Right atrium auricular region (tissue), 2 donors: ENCODE measurements around the gene LRRC7. TPM values are rescaled to one million over a fixed set of nuclear protein-coding genes. Genes with fewer than 3 reads are reported as not detected.

Experiments
- DNase-seq: peaks from one replicate; pipeline ENCODE4 v3.0.0-alpha.2; 2019; ENCODE audit warnings: low spot score
- H3K27ac ChIP-seq, 2 donors: fragments of 200-600 bp; sonication (generic); 1 replicate in 1 of 2; 2 replicates in 1 of 2; pipeline ENCODE4 v1.5.1; 2016 to 2019
- H3K27me3 ChIP-seq, 2 donors: fragments of 200-600 bp; sonication (generic); one replicate each; pipeline versions ENCODE4 v1.5.1 to v1.6.0; 2017 to 2019
- H3K36me3 ChIP-seq: fragments of 200-600 bp; sonication (generic); one replicate; pipeline ENCODE4 v1.5.1; 2016
- H3K4me1 ChIP-seq, 2 donors: fragments of 200-600 bp; sonication (generic); one replicate each; pipeline versions ENCODE4 v1.5.1 to v1.6.0; 2017 to 2019
- H3K4me3 ChIP-seq, 2 donors: fragments of 200-600 bp; sonication (generic); 1 replicate in 1 of 2; 2 replicates in 1 of 2; pipeline ENCODE4 v1.5.1; 2017 to 2019; ENCODE audit warnings: mild to moderate bottlenecking in 1 of 2, moderate library complexity in 1 of 2
- H3K9me3 ChIP-seq, 2 donors: fragments of 200-600 bp; sonication (generic); one replicate each; pipeline ENCODE4 v1.5.1; 2019
- CTCF ChIP-seq, 2 donors: fragments of 200-600 bp; sonication (generic); IDR thresholded peaks; one replicate each; pipeline ENCODE4 v1.5.1; 2019; ENCODE audit warnings: antibody characterized with exemption in 2 of 2
- total RNA-seq, 2 donors: library from RNA; depleted of rRNA; stranded (reverse); fragments of >200 nt; gene quantifications; one replicate each; pipeline ENCODE4 v1.1.0, GENCODE V29; 2016

The LRRC7 gene
- total RNA-seq, 2 donors from 2014 or later: 0.75 to 14.3 TPM

- no peaks in the 10 kb centered on the region for H3K4me1 ChIP-seq
- H3K27ac ChIP-seq: no peak overlapping the region
- no peak for DNase-seq
- no peak for TF ChIP-seq CTCF (IDR thresholded peaks at IDR 0.05)
- H3K36me3 ChIP-seq: no peaks in the 10 kb centered on the region
- H3K9me3 ChIP-seq: peaks cover 0 to 16% of the 10 kb centered on the region in 2 donors
- H3K27me3 ChIP-seq: no peaks in the 10 kb centered on the region
- H3K4me3 ChIP-seq: no peak overlapping the region
These were observed 320.9 kb downstream of the LRRC7 start for GRCh38 chr1:69888657-69889056.

- no peaks in the 10 kb centered on the region for H3K4me1 ChIP-seq
- H3K9me3 ChIP-seq: no peaks in the 10 kb centered on the region
- no peak for DNase-seq
- H3K4me3 ChIP-seq: no peak overlapping the region
- TF ChIP-seq CTCF (IDR thresholded peaks at IDR 0.05): no peak
- H3K27me3 ChIP-seq: no peaks in the 10 kb centered on the region
- H3K27ac ChIP-seq: no peak overlapping the region
- H3K36me3 ChIP-seq: no peaks in the 10 kb centered on the region
These were observed 330.8 kb downstream of the LRRC7 start for GRCh38 chr1:69898403-69898947.

GRCh38 chr1:69911301-69911801, 343.6 kb downstream of the LRRC7 start:
- no peaks in the 10 kb centered on the region for H3K9me3 ChIP-seq
- no peak for DNase-seq
- peaks cover 0 to 15% of the 10 kb centered on the region in 2 donors for H3K4me1 ChIP-seq
- no peak overlapping the region for H3K27ac ChIP-seq
- no peak for TF ChIP-seq CTCF (IDR thresholded peaks at IDR 0.05)
- no peaks in the 10 kb centered on the region for H3K27me3 ChIP-seq
- H3K4me3 ChIP-seq: no peak overlapping the region
- no peaks in the 10 kb centered on the region for H3K36me3 ChIP-seq

GRCh38 chr1:69913977-69914376, 346.3 kb downstream of the LRRC7 start:
- peaks cover 0 to 15% of the 10 kb centered on the region in 2 donors for H3K4me1 ChIP-seq
- no peak for DNase-seq
- H3K36me3 ChIP-seq: no peaks in the 10 kb centered on the region
- no peaks in the 10 kb centered on the region for H3K27me3 ChIP-seq
- H3K4me3 ChIP-seq: no peak overlapping the region
- H3K9me3 ChIP-seq: no peaks in the 10 kb centered on the region
- TF ChIP-seq CTCF (IDR thresholded peaks at IDR 0.05): no peak
- H3K27ac ChIP-seq: no peak overlapping the region

GRCh38 chr1:69914976-69915765, 347.4 kb downstream of the LRRC7 start:
- peaks cover 0 to 15% of the 10 kb centered on the region in 2 donors for H3K4me1 ChIP-seq
- no peak for DNase-seq
- no peak overlapping the region for H3K27ac ChIP-seq
- no peaks in the 10 kb centered on the region for H3K9me3 ChIP-seq
- no peak overlapping the region for H3K4me3 ChIP-seq
- no peaks in the 10 kb centered on the region for H3K36me3 ChIP-seq
- H3K27me3 ChIP-seq: no peaks in the 10 kb centered on the region
- TF ChIP-seq CTCF (IDR thresholded peaks at IDR 0.05): no peak
